NCI-H146 treated with DMSO at 0.1 percent for 48 hours (cell line): ENCODE data around the gene PEX11A.
"Not testable (repeated sequence)": the region's sequence is repeated elsewhere in the genome, so short reads cannot be mapped to it uniquely, and the experiment has no call there.

Source experiments
- DNase-seq: peaks from one replicate; lab custom pipeline; 2025; ENCODE audit not compliant: unreplicated experiment; lab: John Stamatoyannopoulos, UW

The PEX11A gene, protein sequence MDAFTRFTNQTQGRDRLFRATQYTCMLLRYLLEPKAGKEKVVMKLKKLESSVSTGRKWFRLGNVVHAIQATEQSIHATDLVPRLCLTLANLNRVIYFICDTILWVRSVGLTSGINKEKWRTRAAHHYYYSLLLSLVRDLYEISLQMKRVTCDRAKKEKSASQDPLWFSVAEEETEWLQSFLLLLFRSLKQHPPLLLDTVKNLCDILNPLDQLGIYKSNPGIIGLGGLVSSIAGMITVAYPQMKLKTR

GRCh38 chr15:89690276-89691218 lies at the start of gene PEX11A, which contains the start of gene WDR93:
Gene PEX11A (minus strand): TSS chr15:89690754. CDS start chr15:89690632, 122 bp downstream.
Gene WDR93 (plus strand): TSS chr15:89690811. CDS start chr15:89701747, 10,936 bp downstream.
- DNase-seq, result peak; percentile 45

GRCh38 chr15:89740137-89740536 lies 49.6 kb upstream of the PEX11A start:
- DNase-seq, result peak; percentile 43

DNA sequence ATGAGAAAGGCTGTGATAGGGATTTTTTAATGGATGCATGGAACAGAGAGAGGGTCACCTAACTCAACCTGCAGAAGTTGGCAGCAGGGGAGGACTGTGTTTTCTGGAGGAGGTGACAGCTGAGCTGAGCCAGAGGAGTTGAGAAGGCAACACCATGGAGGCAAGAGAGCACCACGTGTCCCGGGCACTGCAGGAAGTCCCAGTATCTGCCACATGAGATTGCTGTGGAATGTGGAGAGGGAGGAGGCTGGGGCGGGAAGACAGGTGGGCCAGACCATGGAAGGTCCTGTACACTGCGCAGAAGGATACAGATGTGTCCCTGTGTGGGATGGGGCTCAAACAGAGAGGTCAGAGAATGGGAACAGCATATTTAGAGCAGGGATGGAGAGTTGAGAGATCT lies 45.2 kb upstream of the PEX11A start:
- no peak for DNase-seq

DNA sequence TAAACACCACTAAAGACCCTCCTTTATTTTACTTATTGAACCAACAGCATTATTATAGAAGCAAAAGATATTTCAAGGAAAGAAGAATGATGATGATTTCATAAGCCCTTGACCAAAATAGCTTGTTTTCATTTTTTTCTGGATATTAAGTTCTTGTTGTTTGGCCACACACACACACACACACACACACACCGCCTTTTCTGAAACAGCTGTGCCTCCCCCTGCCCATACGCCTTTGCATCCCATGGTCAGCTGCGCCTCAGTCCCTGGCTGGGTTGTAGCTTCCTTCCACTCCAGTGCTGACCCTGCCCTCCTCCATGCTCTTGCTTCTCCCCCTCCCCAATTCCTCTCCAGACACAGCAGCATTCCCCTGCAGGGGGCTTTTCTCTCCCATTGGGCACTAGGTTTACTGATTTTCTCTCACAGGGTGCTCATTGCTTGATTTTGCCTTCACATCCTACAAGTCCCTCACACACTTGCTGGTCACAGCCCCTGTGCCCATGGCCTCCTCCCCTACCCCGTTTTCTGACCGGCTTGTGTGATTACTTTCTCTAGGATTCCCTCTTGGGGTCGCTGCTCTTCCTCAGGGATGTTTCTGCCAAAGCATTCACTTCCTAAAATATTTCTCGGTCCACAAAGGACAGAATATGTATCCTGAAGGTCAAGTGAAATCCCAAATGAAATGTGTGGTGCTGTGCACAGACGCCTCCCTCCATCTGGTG lies 42.1 kb upstream of the PEX11A start:
- DNase-seq, result no peak

DNA sequence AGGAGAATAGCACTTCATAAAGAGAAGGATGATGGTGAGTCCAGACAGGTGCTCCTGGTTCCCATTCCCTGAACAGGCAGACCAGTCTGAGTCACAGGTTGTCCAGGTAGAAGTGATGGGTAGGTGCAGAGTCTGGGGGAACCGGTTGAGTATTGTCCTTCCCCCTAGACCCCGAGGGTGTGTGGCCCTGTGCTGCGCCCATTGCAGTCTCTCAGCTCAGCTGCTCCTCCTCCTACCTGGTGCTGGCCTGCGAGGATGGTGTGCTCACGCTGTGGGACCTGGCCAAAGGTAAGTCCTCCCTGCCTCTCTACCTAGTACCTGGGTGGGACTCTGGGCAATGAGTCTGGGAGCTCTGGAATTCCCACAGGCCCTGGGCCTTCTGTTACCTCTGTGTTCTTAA lies 40.7 kb upstream of the PEX11A start:
- DNase-seq, result no peak

DNA sequence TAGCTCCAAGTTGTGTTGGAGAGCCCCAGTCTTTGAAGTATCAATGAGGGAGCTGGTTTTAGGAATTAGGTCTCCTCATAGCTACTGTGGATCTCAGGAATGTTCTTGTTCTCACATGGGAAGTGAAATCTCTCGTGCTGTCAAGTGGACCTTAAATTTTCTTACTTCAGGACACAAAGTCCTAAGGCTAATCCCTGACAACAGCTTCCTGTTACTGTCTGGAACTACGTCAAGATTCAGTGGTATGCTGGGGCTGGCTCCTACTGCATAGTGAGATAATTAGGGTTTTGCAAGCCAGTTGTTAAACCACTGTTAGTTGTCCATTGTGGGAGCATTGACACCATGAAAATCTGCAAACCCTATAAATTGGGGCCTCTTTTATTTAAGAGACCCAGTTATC lies 37.7 kb upstream of the PEX11A start:
- DNase-seq, result no peak

- DNase-seq, result no peak
Observed at GRCh38 chr15:89725064-89725463, 34.5 kb upstream of the PEX11A start.

DNA sequence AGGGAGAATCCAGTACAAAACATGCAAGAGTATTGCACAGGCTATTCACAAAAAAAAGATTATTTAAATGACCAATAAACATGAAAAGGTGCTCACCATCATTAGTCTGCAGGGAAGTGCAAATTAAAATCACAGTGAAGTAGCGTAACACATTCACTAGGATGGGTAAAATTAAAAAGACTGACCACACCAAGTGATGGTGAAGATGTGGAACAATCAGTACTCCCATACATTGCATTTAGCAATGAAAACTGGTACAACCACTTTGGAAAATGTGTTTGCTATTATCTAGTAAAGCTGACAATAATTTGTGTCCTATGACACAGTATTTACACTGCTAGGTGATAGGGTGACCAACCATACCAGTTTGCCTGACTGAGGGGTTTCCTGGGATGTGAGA lies 34.1 kb upstream of the PEX11A start:
- DNase-seq, result no peak

- no peak for DNase-seq
Observed at GRCh38 chr15:89723031-89723430, 32.5 kb upstream of the PEX11A start.

DNA sequence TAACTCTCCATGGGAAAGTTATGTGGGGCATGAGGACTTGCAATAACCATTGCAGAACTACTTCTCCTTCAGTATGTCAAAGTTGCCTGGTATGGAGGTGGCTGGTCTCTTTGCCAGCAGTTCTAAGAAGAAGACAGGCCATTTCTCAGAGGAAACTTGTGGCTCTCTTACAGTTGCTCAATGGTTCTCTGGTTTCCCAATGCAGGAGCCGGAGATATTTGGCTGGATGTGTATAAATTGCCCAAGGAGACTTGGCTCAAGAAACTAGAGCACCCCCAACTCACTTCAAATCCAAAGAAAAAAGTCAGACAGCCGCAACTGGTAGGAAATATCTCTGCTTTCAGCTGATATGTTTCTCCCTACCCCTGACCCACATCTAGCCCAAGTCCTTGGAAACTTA lies 24.2 kb upstream of the PEX11A start:
- DNase-seq, result no peak

GRCh38 chr15:89707577-89707976 lies 17.0 kb upstream of the PEX11A start:
- DNase-seq, result no peak

DNA sequence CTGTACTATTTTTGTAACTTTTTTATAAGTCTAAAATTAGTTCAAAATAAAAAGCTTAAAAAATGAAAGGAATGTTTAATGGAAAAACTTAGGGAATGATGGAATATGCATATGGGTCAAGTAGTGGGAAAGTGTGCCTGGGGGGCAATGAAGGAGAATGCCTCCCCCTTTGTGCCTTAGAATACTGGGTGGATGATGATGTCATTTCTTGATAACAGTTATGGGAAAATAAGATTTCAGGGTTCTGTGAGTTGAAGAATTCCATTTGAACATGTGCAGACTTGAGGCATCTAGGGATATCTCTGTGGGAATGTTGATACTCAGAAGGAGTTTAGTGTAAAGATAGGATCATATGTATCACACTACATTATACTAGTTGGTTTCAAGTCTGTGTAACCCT lies 13.9 kb upstream of the PEX11A start:
- DNase-seq, result no peak

DNA sequence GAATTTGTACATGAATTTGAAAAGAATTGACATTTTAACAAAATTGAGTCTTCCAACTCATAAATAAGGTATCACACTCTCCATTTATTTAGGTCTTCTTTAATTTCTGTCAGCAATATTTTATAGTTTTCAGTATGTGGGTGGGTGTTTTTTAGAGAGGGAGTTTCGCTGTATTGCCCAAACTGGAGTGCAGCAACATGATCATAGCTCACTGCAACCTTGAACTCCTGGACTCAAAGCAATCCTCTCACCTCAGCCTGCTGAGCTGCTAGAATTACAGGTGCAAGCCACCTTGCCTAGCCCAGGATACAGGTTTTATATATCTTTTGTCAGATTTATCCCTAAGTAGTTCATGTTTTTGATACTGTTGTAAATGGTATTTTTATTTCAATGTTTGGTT lies 4.6 kb upstream of the PEX11A start:
- no peak for DNase-seq

GRCh38 chr15:89693696-89694095 lies 3.1 kb upstream of the PEX11A start:
- no peak for DNase-seq

- DNase-seq, result no peak
Observed at GRCh38 chr15:89693091-89693490, 2.5 kb upstream of the PEX11A start.

GRCh38 chr15:89689930-89690275 lies 651 bp downstream of the PEX11A start:
- DNase-seq, result not testable (repeated sequence)

GRCh38 chr15:89686522-89686921 lies 4.0 kb downstream of the PEX11A start:
- DNase-seq, result no peak

- no peak for DNase-seq
Observed at GRCh38 chr15:89685995-89686394, 4.6 kb downstream of the PEX11A start.

- DNase-seq, result no peak
Observed at GRCh38 chr15:89681146-89681545, 9.4 kb downstream of the PEX11A start.

- DNase-seq, result no peak
Observed at GRCh38 chr15:89680282-89680873, 10.2 kb downstream of the PEX11A start.

DNA sequence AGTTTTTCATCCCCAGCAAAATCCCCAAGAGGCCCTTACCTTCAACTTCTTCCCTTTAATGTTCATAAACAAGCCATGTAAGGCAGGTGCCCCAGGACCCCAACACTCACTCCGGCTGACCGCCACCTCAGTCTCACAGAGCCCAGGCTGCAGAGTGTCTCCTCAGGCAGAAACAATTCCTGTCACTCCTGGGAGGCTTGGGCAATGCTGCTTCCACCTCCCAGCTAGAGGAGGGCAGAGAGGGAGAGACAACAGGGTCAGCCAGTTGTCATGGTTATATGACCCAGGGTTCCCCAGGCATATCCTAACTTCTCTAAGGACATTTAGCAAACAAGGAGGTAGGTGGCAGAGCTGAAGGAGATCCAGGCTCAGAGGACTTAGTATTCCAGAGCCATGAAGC lies 11.3 kb downstream of the PEX11A start, which contains the start of gene PLIN1:
Gene PLIN1, minus strand, starts transcription at position 156 of the 400 bp plus-strand sequence. CDS start 1,878 bp downstream, outside the sequence.
- DNase-seq, result no peak
